ENCODE measurements around the gene GOLGA1.

Gene GOLGA1

DNA sequence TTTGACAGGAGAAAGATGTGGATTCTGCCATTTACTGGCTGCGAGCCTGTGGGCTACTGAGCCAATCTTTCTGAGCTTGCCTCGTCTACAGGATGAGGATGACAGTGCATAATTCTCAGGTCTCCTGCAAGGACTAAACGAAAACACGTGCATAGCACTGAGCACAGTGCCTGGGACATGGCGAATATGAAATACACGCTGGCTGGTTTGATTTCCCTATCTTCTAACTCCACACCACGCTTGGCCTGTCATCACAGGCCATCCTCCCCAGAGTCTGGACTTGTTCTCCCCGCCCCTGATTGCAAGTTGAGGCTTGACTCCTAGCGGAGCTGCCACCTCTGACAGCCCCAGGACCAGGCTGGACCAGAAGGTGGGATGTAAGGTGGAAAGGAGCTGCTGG, 41.0 kb downstream of the GOLGA1 start:
- no peak for TF ChIP-seq GATA3 (IDR thresholded peaks at IDR 0.05; ENCODE audit: low read depth, low read length)
- no peak for TF ChIP-seq GATA2 (IDR thresholded peaks at IDR 0.05; ENCODE audit: low read depth, low read length)

DNA sequence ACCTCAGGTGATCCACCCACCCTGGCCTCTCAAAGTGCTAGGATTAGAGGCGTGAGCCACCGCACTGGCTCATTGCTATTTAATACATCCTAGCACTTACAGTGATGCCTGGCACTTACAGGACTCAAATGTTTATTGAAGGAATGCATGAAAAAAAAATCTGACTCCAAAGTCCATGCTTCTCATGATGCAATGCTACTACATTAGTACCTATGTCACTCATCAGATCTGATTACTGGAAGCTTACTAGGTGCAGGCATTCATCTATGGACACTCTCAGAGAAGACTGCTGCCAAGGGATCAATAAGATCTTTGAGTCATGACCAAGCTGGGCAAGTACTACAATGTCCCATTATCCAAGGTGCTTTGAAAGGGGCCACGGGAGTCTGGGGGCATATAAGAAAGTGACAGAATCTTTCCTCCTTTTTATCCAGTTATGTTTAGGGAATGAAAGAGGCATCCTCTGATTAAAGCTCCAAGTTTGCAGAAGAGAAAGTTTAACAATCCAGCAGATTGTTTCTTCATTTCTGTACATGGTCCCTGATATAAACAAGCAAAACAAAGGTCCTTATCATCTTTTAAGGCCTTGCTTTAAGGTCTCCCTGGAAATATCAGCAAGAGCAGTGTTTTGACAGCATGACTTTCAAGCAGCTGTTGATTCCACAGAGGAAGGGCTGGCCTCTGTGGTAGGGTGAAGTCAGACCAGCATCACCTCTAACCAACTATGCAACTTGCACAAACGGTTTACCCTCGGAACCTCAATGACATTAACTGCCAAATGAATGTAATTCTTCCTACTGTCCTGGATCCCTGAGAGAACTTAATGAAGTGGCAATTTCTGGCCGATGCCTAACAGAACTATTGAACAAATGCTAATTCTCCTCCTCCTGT, 43.1 kb downstream of the GOLGA1 start:
- no peak for TF ChIP-seq GATA2 (IDR thresholded peaks at IDR 0.05; ENCODE audit: low read depth, low read length)
- TF ChIP-seq GATA3 (IDR thresholded peaks at IDR 0.05; ENCODE audit: low read depth, low read length), result no peak

DNA sequence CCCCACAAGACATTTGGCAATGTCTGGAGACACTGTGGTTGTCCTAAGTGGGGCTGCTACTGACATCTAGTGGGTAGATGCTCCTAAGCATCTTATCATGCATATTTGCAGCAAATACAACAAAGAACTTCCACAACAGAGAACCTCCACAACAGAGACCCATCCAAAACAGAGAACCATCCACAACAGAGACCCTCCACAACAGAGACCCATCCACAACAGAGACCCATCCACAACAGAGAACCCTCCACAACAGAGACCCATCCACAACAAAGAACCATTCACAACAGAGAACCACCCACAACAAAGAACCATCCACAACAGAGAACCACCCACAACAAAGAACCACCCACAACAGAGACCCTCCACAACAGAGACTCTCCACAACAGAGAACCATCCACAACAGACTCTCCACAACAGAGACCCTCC, 46.1 kb downstream of the GOLGA1 start:
- TF ChIP-seq GATA3 (IDR thresholded peaks at IDR 0.05; ENCODE audit: low read depth, low read length), result no peak
- TF ChIP-seq GATA2 (IDR thresholded peaks at IDR 0.05; ENCODE audit: low read depth, low read length), result no peak

DNA sequence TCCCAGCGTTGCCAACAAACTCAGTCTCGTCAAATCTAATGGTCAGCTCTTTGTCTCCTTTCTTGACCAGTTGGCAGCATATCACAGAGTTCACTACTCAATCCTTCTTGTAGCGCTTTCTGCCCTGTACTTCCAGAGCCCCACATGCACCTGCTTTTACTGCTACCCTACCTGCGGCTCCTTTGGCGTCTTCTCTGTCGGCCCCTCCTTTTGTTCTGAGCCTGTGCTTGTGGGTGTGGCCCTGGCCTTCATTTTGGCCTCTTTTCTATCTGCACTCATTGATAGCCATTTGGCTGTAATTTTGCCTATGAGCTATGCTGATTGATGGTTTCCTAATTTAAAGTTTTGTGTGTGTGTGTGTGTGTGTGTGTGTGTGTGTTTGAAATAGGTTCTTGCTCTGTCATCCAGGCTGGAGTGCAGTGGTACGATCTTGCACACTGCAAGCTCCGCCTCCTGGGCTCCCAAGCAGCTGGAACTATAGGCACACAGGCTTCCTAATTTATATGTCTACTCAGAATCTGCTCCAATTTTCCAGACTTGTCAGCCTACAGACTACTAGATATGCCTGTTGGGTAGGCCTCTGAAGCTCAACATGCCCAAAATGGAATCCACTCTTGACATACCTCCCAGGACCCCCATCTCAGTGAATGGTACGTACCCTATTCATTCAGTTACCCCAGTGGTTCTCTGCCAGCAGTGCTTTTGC, 46.7 kb downstream of the GOLGA1 start:
- TF ChIP-seq GATA2 (IDR thresholded peaks at IDR 0.05; ENCODE audit: low read depth, low read length), result no peak
- TF ChIP-seq GATA3 (IDR thresholded peaks at IDR 0.05; ENCODE audit: low read depth, low read length), result no peak

DNA sequence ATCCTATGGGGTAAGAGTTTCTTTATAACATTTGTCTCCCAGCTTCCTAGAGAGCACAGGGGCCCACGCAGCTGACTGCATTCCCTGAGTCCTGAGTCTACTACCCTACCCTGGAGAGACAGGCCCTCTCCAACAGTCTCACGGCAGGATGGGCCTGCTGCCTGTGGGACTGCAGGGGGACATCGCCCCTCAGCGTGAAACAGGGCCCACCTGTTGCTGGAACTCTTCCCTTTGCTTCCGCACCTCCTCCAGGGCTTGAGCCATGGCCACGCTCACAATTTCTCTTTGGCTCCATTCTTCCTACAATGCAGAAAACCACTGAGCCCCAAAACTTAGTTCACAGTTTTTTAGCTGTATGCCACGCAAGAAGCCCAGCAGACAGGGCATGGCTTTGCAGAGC, 50.7 kb downstream of the GOLGA1 start:
- TF ChIP-seq GATA3 (IDR thresholded peaks at IDR 0.05; ENCODE audit: low read depth, low read length) (no peak), GATA2 (IDR thresholded peaks at IDR 0.05; ENCODE audit: low read depth, low read length) (no peak)

DNA sequence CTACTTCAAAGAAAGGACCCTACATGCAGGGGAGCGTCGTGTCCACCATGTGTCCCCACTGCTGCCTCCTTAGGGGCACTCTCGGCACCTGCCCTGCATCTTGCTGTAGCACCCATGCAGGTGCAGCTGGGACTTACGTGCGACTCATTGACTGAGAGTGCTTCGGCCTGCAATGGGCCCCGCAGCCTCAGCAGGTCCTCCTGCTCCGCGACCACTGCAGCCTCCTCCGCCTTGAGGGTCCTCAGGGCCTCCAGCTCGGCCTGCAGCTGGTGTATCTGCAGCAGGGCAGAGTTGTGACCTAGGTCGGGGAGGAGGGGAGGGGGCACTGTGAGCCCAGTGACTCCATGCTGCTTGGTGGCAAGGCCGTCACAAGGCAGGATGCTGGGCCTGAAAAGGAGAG, 51.9 kb downstream of the GOLGA1 start:
- TF ChIP-seq GATA3 (IDR thresholded peaks at IDR 0.05; ENCODE audit: low read depth, low read length), result no peak
- TF ChIP-seq GATA2 (IDR thresholded peaks at IDR 0.05; ENCODE audit: low read depth, low read length), result no peak

DNA sequence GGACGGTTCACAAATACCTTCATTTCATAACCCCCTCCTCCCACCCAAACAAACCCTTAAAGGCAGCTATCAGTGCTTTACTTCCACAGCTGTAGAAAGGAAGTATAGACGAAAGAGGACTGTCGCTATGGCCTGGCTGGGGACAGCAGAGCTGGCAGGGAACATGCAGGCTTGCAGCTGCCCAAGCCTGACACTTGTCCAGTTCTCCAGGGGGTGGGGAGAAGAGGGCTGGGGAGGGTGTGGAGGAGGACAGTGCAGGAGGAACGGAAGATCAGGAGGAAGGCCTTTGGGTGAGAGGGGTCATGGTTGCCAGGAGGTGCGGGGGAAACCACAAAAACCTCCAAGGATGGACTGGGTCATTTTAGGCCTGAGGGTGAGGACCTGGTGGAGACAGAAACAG, 53.1 kb downstream of the GOLGA1 start:
- TF ChIP-seq GATA2 (IDR thresholded peaks at IDR 0.05; ENCODE audit: low read depth, low read length), result no peak
- no peak for TF ChIP-seq GATA3 (IDR thresholded peaks at IDR 0.05; ENCODE audit: low read depth, low read length)

DNA sequence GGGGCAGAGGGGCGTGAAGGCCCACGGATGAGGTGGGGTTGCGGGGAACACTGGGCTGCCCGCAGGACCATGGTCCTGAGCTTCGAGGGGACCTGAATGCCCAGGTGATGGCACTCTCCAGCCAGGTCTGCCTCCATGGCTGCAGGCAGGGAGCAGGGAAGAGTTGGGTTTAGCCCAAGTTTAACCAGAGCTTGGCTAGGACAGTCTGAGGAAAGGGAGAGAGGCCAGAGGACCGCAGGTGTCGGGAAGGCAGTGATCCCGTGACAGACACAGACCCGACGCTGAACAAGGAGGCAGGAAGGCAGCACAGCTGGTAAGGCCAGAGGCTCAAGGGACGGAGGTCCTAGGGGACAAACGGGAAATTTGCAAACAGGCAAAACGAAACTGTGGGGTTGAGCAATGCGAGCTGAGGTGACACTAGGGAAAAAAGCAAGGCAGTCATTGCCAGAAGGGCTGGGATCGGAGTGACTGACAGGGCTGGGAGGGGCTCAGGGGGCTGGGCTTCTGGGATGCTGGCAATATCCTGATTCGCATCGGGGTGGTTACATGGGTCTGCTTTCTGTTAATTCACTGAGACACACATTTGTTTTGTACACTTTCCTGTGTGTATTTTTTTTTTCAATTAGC, 53.9 kb downstream of the GOLGA1 start:
- TF ChIP-seq GATA2 (IDR thresholded peaks at IDR 0.05; ENCODE audit: low read depth, low read length), result no peak
- TF ChIP-seq GATA3 (IDR thresholded peaks at IDR 0.05; ENCODE audit: low read depth, low read length), result no peak

DNA sequence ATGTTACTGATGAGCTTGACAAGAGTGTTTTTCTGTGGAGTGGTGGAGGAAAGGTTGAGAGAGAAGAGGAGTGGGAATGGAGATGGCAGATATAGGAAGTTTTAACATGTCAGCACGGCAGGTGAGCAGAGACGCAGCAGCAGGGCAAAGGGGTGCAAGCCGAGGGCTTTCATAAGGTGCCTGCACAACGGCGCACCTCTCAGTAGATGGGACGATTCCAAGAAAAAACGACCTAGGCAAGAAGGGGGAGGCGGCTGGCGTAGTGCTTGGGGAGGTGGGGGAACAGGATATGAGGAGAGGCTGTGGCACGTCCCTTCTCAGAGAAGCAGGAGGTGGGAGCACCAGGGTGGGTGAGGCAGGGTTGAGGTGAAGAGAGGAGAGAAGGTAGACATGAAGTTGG, 54.4 kb downstream of the GOLGA1 start:
- TF ChIP-seq GATA2 (IDR thresholded peaks at IDR 0.05; ENCODE audit: low read depth, low read length), result no peak
- no peak for TF ChIP-seq GATA3 (IDR thresholded peaks at IDR 0.05; ENCODE audit: low read depth, low read length)

DNA sequence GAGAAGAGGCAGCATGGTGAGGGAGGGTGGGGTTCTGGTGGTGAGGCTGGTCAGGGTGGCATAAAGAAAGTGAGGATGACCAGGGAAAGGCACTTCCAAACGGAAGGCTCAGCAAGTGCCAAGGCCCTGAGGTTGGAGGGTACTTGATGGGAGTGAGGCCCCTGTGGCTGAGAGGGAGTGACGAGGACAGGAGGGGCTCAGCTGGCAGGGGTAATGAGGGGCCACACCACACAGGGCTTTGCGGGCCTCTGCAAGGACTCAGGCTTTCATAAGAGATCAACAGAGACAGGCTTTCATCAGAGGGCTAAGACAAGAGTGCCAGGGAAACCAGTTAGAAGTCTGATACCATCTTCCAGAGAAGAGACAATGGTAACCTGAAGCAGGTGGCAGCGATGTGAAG, 55.3 kb downstream of the GOLGA1 start:
- no peak for TF ChIP-seq GATA2 (IDR thresholded peaks at IDR 0.05; ENCODE audit: low read depth, low read length)

DNA sequence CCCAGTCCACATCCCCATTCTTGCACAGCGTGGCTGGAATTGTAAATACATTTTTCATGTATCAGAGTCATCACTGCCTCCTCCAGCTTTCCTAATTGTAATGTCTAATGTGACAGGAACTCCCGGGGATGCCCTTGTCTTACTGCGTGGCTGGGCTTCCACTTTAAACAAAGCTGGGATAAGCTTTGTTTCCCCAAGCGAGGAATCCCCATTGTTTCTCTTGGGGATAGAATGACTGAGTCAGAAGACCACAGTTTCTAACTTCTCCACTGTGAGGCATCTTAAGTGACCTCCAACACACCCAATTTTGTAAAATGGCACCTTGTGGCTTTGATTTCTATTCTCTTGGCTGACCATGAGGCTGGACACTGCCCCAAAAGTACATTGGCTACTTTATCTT, 56.5 kb downstream of the GOLGA1 start:
- no peak for TF ChIP-seq GATA3 (IDR thresholded peaks at IDR 0.05; ENCODE audit: low read depth, low read length)
- TF ChIP-seq GATA2 (IDR thresholded peaks at IDR 0.05; ENCODE audit: low read depth, low read length), result no peak

DNA sequence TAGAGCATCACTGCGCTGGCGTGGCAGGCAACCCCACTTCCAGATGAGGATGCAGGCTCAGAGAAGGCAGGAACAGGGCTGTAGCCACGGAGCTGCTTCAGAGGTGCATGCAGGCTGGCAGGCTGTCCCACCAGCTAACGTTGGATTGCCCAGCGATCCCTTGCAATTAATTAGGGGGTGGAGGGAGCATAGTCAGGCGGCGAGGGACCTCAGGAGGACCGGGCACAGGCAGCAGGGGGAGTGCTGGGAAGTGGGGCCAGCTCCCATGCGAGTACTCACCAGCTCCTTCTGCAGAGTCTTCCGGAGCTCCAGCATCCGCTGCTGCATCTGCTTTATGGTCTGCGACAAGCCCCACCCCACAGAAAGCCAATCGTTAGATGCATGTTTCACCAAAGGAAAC, 58.7 kb downstream of the GOLGA1 start:
- no peak for TF ChIP-seq GATA3 (IDR thresholded peaks at IDR 0.05; ENCODE audit: low read depth, low read length)
- TF ChIP-seq GATA2 (IDR thresholded peaks at IDR 0.05; ENCODE audit: low read depth, low read length), result no peak

DNA sequence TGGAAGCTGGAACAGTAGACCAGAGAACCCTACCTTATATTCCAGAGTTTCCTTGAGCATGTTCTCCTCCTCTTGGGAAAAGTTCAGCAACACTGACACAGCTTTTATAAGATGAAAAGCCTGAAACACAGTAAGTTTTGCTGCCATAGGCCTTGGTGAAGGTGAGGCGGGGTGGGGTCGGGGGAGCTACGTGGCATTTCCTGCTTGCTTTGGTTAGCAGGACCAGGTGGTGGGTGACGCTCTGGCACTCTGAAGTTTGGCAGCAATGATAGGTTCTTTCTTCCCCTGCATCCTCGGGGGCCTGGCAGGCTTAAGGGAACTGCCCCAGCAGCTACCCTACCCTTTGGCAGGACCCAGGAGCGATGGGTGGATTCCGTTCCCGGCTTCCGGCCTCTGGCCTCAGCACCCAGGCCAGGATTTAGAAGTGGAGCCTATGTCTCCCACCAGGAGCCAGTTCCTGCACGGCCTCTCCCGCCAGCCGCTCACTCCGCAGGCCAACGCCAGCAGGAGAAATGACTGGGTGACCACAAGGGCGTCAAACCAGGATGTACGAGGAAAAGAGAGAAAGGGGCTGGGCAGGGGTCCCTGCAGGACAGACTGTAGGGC, 59.6 kb downstream of the GOLGA1 start:
- TF ChIP-seq GATA2 (IDR thresholded peaks at IDR 0.05; ENCODE audit: low read depth, low read length) (no peak), GATA3 (IDR thresholded peaks at IDR 0.05; ENCODE audit: low read depth, low read length) (no peak)

DNA sequence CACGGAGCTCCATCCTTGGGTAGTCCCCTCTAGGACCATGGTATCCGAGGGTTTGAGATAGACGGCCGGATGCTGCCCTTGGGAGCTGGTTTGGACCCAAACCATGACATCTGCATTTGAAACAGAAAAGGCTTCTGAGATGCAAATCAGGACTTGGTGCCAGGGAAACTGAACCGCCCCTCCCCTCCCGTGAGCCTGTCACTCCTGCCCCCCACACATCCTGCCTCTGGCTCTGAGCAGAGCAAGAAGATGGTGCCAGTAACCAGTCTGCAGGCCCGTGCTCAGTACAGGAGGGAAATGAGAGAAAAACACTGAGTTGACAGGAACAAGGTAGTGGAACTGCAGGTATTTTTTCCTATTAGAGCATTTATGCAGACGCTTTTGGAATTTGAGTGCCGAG, 60.4 kb downstream of the GOLGA1 start:
- TF ChIP-seq GATA3 (IDR thresholded peaks at IDR 0.05; ENCODE audit: low read depth, low read length) (no peak), GATA2 (IDR thresholded peaks at IDR 0.05; ENCODE audit: low read depth, low read length) (no peak)
